Renal cortex interstitium (tissue), 11 donors: ENCODE results near the gene ARTN. TPM values are rescaled to one million over a fixed set of nuclear protein-coding genes. Genes with fewer than 3 reads are reported as not detected.

Experiments
- DNase-seq, 11 donors: peaks; one replicate each; pipeline ENCODE4 v3.0.0-alpha.2; 2013; ENCODE audit warnings: low read depth in 9 of 11, low spot score in 4 of 11; ENCODE audit errors: extremely low read depth in 1 of 11
- polyA plus RNA-seq, 3 donors: library from polyadenylated mRNA; unstranded; fragments of 120-200 nt; gene quantifications; one replicate each; pipeline ENCODE4 v1.2.1, GENCODE V29; 2013; ENCODE audit not compliant: insufficient read length in 3 of 3

The ARTN gene
- polyA plus RNA-seq, 3 donors, result 1.4 to 4.3 (median 1.9) TPM

DNA sequence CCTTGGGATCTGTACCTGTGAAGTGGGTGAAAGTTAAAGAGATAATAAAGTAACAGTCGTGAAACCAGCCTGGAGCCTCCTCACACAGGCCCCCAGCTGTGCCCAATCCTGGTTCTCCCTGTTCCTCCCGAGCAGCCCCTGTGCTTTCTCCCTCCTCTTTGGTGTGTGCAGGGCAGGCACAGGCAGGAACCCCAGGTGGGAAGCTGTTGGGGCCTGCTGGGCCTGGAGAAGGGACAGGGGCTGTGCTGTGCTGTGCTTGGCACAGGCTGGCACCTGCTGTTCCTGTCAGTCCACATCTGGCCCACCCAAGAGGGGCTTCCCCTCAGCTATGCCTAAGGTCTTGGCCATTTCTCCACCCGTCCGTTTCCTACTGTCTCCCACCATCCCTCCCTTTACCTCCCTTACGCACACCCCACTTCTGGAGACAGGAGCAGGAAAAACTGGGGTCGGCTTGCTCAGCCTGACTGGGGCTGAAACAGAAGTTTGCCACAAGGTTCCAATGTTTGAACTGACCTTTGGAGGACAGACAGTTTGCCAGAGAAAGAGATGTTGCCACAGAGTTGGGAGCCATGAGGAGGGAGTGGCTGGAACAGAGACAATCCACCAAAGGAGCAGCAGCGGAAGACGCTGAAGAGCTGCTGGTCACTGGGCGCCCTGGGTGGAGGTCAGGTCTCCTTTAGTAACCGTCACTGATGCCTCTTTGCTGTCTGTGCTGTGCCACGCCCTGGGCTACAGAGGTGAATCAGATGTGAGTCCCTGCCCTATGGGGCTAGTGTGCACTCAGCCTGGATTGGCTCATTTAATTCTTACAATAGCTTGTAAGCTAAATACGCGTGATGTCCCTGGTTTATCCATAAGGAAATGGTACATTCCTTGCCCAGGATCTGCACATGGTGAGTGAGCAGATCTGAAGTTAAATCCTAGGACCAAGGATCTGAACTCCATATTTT, 18.8 kb upstream of the ARTN start:
- DNase-seq, result no peak

DNA sequence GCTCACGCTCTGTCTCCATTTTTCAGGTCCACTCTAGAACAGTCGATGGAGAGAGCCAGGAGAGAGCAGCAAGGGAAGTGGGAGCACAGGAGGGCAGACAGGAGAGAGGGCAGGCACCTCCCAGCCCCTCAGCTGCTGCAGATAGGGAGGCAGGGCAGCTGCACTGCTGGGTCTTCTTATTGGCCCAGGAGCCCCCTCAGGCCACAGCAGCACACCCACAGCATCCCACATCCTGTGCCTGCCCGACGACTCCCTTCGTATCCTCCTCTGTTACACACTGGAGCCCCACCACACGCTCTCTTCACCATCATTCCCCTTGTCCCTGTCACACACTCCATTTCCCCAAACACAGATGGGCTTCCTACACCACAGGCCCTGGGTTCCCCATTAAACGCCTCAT, 13.7 kb upstream of the ARTN start:
- DNase-seq, result no peak

DNA sequence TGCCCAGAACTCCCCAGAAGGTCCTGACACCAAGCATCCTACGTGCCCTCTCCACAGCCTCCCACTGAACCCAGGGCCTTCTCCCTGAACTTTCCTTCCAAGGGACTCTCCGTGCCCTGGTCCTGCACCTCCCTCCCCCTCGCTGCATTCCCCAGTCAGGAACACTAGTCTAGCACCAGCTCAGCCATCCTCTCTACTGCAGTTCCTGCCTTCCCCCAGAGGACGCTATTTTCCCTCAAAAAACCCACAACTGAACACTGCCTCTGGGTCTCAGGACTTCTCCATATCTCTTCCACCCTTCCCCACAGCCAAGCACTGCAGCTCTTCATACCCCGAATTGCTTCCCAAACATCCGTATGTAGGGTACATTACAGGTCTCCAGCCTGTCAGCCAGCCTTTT, 12.6 kb upstream of the ARTN start:
- no peak for DNase-seq

DNA sequence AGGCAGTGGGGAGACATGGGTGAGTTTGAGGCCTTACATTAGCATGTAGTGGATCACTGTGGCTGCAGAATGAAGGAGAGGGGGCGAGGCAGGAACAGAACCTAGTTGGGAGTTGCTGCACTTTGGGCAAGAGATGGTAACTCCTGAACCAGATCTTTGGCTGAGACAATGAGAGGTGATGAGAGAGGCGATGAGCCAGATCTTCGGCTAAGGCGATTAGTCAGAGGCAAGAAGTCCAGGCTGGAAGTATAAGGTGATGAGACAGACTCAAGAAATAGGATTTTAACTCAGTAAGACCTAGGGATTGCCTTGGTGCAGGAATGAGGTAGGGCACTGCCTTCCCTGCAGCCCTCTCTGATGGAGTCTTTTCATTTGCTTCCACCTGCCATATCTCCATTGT, 9.1 kb upstream of the ARTN start:
- DNase-seq, result no peak

DNA sequence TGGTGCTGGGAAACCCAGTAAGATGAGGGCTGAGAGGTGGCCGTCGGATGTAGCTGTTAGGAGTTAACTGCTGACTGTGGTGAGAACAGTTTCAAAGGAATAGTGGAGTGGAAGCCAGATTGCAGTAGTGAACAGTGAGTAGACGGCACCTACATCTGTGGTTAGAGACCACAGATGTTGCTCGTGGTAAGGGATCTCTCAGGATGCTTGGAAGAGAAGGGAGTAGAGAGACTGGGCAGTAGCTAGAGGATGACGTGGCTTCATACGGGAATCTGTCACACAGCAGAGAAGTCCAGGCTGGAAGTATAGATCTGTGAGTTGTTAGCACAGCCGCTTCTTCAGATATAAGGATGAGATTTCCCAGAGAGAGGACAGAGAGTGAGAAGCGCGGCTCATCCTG, 7.8 kb upstream of the ARTN start:
- no peak for DNase-seq

DNA sequence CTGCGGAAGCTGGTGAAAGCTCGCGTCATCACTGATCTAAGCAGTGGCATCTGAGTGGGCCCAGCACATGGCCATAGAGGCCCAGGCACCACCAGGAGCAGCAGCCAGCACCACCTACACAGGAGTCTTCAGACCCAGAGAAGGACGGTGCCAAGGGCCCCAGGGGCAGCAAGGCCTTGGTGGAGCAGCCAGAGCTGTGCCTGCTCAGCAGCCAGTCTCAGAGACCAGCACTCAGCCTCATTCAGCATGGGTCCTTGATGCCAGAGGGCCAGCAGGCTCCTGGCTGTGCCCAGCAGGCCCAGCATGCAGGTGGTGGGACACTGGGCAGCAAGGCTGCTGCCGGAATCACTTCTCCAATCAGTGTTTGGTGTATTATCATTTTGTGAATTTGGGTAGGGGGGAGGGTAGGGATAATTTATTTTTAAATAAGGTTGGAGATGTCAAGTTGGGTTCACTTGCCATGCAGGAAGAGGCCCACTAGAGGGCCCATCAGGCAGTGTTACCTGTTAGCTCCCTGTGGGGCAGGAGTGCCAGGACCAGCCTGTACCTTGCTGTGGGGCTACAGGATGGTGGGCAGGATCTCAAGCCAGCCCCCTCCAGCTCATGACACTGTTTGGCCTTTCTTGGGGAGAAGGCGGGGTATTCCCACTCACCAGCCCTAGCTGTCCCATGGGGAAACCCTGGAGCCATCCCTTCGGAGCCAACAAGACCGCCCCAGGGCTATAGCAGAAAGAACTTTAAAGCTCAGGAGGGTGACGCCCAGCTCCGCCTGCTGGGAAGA, 3.2 kb upstream of the ARTN start:
- DNase-seq, result no peak

DNA sequence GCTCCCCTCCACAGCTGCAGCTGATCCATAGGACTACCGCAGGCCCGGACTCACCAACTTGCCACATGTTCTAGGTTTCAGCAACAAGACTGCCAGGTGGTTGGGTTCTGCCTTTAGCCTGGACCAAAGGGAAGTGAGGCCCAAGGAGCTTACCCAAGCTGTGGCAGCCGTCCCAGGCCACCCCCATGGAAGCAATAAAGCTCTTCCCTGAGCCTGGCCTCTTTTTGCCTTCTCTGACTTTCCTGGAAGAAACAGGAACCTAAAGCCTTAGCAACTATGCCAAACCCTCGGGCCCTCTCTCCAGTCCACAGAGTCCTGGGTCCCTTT, 2.7 kb upstream of the ARTN start:
- no peak for DNase-seq

DNA sequence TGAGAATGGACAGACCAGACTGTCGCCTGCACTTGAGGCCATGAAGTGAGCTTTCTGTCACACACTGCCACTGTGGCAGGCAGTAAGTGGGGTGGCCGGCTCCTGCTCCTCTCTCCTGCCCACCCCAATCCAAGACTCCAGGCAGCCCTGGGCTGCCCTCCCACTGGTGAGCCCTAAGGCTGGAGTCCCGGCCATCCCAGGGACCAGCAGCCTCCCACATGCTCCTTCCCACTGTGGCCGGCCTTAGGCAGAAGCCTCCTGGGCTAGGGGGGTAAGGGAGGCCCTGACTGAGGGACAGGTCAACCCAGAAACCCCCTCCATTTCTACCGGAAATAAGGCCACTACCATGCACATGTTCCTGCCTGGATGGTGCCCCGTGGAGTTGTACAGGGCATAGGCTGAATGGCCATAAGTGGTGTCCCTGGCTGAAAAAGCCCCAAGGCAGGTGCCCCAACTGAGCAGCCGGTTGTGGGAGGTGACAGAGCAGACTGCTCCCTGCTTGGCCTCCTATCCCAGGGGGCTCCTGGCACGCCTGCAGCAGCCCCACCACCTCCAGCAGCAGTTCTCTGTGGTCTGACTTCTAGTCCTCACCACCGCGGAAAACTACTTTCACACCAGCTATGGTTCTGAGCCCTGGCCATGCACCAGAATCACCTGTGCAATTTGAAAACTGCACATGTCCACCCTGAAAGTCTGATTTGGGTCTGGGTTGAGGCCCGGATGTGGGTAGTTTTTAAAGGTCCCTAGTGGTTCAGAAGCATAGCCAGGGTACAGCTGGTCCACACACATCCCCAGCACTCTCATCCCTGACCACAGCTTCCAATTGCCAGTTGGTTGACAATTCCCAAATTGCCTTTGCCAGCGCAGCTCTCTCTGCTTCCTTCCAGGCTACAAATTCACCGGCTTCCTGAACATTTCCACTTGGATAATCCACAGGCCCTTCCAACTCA, 1.6 kb upstream of the ARTN start:
- no peak for DNase-seq

DNA sequence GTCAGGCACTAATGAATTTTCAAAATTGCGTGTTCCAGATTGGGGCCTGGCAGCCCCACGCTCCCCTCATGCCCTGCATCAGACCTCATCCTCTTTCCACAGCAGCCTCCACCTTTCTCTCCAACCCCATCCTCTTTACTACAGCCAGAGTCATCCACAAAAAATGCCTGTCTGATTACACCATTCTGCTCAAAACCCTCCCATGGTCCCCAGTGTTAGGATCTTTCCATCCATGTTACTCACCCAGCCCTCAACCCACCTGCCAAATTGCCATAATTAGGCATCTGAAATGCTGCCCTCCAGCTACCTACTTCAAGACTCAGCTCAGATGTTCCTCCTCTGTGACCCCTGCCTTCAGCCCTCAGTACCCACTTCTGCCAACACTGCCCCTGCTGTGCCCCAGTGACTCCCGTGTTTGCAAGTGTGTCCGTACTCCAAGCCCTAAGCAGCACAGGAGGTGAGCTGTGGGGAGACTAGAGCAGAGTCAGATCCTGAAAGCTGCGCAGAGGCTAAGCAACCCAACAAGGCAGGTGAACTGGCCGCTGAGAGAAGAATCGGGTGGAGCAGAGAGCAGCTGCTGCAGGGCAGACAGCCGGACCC, 715 bp upstream of the ARTN start:
- DNase-seq, result no peak

DNA sequence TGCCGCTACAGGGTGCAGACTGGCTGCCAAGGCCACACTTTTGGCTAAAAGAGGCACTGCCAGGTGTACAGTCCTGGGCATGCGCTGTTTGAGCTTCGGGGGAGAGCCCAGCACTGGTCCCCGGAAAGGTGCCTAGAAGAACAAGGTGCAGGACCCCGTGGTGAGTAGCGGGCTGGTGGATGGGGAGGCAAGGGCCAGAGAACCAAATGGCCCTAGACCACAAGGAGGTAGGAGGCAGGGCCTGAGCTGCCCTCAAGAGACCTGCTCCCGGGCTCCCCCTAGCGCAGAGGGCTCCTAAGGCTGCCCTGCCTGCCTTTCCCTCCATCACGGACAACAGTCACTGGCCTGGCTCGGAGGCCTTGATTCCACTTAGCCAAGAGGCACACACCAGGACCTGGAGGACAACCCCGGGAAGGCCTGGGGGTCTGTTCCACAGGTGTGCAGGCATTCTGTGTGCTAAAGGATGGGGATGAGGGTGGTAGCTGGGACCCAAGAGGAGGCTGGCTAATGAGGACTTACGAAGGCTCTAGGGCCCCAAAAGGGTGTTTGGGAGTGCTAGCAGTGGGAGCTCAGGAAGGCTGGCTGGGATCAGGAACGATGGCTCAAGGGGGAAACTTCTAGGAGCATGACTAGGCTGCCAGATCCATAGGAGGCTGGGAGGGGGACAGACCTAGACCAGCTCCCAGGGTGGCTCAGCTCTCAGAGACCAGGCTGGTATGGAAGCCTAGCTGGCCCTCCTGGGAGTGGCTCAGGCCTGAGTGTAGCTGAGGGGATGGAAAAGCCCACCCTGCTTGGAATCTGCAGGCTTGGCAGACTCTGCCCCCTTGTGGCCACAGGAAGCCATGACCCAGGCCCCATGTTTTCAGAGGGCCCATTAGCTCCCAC, 742 bp downstream of the ARTN start:
- DNase-seq, result peak in 3 of 11 donors; percentile 51 to 66 (median 56)

DNA sequence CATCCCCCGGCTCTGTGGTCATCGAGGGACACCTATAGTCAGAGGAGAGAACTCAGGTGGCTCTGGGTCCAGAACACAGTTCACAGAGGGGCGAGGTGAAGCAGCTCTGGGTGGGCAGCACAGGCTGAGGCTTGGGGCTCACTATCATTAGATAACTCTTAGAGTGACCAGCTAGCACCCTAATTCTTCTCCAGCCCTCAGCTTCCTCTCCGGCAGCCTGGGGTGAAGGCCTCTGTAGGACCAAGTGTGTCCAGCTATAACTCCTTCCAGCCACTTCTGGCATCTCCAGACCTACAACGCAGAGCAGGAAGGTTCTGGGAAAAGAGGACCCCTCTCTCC, 1.4 kb downstream of the ARTN start:
- DNase-seq, result no peak

DNA sequence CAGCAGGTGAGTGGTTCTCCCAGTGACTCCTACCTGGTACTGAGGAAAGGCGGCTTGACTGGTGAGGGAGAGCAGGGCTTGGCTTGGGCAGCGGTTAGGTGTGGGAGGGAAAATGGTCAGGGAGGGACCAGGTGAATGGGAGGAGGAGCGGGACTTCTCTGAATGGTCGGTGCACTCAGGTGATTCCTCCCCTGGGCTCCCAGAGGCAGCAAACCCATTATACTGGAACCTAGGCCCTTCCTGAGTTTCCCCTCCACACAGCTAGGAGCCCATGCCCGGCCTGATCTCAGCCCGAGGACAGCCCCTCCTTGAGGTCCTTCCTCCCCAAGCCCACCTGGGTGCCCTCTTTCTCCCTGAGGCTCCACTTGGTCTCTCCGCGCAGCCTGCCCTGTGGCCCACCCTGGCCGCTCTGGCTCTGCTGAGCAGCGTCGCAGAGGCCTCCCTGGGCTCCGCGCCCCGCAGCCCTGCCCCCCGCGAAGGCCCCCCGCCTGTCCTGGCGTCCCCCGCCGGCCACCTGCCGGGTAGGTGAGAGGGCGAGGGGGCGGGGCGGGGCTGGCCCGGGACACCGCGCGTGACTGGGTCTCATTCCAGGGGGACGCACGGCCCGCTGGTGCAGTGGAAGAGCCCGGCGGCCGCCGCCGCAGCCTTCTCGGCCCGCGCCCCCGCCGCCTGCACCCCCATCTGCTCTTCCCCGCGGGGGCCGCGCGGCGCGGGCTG, 2.3 kb downstream of the ARTN start:
- DNase-seq, result no peak

DNA sequence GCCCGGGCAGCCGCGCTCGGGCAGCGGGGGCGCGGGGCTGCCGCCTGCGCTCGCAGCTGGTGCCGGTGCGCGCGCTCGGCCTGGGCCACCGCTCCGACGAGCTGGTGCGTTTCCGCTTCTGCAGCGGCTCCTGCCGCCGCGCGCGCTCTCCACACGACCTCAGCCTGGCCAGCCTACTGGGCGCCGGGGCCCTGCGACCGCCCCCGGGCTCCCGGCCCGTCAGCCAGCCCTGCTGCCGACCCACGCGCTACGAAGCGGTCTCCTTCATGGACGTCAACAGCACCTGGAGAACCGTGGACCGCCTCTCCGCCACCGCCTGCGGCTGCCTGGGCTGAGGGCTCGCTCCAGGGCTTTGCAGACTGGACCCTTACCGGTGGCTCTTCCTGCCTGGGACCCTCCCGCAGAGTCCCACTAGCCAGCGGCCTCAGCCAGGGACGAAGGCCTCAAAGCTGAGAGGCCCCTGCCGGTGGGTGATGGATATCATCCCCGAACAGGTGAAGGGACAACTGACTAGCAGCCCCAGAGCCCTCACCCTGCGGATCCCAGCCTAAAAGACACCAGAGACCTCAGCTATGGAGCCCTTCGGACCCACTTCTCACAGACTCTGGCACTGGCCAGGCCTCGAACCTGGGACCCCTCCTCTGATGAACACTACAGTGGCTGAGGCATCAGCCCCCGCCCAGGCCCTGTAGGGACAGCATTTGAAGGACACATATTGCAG, 3.0 kb downstream of the ARTN start:
- DNase-seq, result no peak

DNA sequence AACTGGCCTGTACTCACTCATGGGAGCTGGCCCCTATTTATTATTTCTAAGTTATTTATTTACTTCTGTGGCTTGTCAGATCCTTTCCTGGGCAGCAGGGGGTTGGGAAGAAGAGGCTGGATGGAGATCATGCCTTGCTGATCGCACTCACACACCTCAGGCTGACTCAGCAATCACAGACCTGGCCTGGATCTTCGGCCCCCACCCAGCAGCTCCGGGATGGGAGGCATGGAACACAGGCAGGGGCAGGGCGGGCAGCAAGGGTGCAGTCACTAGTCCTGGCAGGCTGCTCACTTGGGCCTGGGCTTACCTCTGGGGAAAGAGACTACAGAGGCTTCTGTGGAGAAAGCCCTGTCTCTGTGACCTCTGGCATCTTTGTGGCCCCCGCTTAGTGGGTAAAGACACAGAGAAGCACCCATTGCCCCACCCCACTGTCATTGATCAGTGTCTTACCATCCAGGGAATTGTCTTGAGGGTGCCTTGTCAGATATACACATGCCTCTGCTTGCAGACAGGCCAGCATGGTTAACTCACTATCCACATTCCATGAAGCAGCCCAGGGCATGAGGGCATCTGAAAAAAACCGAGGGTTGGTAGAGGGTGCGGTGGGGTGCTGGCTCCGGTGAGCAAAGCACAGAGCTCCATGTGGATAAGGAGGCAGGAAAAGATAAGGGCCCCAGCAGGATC, 3.7 kb downstream of the ARTN start:
- no peak for DNase-seq

DNA sequence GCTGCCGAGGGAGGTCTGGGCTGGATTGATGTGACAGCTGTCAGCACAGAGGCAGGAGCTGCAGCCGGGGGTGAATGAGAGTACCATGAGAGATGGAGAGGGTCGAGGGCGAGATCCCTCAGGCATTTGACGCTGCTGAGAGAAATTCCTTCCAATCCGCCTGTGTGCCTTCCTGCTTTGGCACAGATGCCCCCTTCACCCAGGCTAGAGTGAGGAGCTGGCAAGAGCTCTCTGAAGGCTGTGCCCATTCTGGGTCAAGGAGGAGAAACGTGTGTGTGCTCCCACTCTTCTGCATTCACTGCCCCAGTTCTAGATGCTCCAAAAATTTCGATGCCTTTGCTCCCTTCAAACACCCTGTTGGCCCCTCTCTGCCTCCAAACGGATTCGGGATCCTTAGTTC, 4.8 kb downstream of the ARTN start:
- no peak for DNase-seq

DNA sequence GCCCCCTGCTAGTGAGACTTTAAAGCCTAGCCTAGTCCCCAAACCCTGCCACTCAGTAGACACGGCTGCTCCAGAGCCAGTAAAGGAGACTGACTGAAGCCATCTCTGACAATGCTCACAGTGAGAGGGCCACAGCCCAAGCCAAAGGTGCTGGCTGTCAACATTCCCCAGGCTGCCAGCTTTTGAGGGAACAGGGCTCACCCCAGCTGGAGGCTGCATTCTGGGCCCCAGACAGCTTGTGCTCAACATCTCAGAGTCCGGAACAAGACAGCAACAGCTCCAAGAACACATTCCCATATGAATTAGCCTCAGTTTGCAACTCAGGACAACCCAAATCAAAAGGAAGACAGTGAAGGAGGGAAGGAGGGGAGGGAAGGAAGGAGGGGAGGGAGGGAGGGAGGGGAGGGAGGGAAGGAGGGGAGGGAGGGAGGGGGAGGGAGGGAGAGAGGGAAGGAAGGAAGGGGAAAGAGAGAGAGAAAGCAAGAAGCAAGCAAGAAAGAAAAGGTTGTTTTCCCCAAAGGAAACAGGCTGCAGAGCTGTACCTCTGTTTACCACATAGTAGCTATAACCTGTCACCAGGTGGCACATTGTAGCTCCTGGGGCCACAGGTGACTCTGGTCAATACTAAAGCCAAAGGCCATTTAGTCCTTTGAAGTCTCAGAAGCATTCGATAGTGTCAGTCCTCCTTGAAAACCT, 5.4 kb downstream of the ARTN start:
- no peak for DNase-seq
